Measurements from ENCODE around the gene INHBB. TPM values are rescaled to one million over a fixed set of nuclear protein-coding genes. Genes with fewer than 3 reads are reported as not detected.

INHBB gene
- polyA plus RNA-seq, 2 of the 4 experiments (the other 2 are of a cell fraction): 7.2 to 25.3 TPM

DNA sequence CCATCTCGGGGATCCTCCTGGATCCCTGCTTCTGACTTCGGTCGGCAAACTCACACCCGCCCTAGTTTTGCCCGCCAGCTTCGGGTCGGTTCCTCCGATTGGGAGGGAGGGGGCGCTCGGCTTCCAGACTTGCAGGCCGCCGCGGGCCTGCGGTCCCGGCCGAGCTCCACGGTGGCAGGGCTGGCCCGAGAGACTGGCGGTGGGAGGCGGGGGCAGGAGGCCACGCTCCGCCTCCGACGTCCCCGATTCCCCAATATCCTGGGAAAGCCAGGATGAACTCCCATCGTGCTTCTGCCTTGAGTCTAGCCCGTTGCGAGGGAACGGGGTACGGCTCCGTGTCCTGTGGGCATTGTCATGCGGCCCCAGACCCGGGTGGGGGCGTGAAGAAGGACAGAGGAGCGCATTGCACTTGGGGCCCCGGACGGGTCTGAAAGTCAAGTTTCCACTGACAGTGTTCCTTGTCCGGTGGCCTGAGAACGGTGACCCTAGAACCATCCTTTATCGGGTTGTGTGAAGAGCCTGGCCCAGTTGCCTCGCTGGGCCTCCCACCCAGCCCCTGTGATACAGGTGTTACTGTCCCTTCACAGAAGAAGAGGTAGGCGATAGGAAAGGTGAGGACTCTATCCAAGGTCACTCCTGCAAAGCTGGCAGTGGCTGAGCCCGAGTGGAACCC lies 2.4 kb upstream of the INHBB start:
- TF ChIP-seq, protein P1, sequence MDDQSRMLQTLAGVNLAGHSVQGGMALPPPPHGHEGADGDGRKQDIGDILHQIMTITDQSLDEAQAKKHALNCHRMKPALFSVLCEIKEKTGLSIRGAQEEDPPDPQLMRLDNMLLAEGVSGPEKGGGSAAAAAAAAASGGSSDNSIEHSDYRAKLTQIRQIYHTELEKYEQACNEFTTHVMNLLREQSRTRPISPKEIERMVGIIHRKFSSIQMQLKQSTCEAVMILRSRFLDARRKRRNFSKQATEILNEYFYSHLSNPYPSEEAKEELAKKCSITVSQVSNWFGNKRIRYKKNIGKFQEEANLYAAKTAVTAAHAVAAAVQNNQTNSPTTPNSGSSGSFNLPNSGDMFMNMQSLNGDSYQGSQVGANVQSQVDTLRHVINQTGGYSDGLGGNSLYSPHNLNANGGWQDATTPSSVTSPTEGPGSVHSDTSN (IDR thresholded peaks at IDR 0.05): no peak
- TF ChIP-seq, protein P2, sequence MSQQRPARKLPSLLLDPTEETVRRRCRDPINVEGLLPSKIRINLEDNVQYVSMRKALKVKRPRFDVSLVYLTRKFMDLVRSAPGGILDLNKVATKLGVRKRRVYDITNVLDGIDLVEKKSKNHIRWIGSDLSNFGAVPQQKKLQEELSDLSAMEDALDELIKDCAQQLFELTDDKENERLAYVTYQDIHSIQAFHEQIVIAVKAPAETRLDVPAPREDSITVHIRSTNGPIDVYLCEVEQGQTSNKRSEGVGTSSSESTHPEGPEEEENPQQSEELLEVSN (IDR thresholded peaks at IDR 0.05; ENCODE audit: borderline replicate concordance, low read depth): peak; percentile 48; the same call in 1 of the 2 replicates
- TF ChIP-seq ZC3H11A (IDR thresholded peaks at IDR 0.05): no peak
- TF ChIP-seq SMC3 (IDR thresholded peaks at IDR 0.05): peak; percentile 99
- no peak for TF ChIP-seq SREBF2 (IDR thresholded peaks at IDR 0.05)
- TF ChIP-seq, protein P3, sequence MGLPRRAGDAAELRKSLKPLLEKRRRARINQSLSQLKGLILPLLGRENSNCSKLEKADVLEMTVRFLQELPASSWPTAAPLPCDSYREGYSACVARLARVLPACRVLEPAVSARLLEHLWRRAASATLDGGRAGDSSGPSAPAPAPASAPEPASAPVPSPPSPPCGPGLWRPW (IDR thresholded peaks at IDR 0.05): no peak
- 0 out of 2 replicates have a peak, but pooled peaks have one; percentile 30 for TF ChIP-seq MAZ (IDR thresholded peaks at IDR 0.05; ENCODE audit: borderline replicate concordance, low read depth, low read length)
- TF ChIP-seq, protein P4, sequence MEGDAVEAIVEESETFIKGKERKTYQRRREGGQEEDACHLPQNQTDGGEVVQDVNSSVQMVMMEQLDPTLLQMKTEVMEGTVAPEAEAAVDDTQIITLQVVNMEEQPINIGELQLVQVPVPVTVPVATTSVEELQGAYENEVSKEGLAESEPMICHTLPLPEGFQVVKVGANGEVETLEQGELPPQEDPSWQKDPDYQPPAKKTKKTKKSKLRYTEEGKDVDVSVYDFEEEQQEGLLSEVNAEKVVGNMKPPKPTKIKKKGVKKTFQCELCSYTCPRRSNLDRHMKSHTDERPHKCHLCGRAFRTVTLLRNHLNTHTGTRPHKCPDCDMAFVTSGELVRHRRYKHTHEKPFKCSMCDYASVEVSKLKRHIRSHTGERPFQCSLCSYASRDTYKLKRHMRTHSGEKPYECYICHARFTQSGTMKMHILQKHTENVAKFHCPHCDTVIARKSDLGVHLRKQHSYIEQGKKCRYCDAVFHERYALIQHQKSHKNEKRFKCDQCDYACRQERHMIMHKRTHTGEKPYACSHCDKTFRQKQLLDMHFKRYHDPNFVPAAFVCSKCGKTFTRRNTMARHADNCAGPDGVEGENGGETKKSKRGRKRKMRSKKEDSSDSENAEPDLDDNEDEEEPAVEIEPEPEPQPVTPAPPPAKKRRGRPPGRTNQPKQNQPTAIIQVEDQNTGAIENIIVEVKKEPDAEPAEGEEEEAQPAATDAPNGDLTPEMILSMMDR (IDR thresholded peaks at IDR 0.05): peak; percentile 91
- no peak for TF ChIP-seq ZSCAN20 (CRISPR knock-in tag; IDR thresholded peaks at IDR 0.05)
- no peak for TF ChIP-seq HOXB13 (CRISPR knock-in tag; IDR thresholded peaks at IDR 0.05; ENCODE audit: low read depth)
- no peak for TF ChIP-seq JUNB (IDR thresholded peaks at IDR 0.05)
- TF ChIP-seq, protein P5, sequence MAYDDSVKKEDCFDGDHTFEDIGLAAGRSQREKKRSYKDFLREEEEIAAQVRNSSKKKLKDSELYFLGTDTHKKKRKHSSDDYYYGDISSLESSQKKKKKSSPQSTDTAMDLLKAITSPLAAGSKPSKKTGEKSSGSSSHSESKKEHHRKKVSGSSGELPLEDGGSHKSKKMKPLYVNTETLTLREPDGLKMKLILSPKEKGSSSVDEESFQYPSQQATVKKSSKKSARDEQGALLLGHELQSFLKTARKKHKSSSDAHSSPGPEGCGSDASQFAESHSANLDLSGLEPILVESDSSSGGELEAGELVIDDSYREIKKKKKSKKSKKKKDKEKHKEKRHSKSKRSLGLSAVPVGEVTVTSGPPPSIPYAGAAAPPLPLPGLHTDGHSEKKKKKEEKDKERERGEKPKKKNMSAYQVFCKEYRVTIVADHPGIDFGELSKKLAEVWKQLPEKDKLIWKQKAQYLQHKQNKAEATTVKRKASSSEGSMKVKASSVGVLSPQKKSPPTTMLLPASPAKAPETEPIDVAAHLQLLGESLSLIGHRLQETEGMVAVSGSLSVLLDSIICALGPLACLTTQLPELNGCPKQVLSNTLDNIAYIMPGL (CRISPR knock-in tag; IDR thresholded peaks at IDR 0.05; ENCODE audit: borderline replicate concordance): no peak
- TF ChIP-seq, protein P6, sequence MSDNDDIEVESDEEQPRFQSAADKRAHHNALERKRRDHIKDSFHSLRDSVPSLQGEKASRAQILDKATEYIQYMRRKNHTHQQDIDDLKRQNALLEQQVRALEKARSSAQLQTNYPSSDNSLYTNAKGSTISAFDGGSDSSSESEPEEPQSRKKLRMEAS (IDR thresholded peaks at IDR 0.05): peak; percentile 69
- no peak for TF ChIP-seq ZNF302 (CRISPR knock-in tag; IDR thresholded peaks at IDR 0.05)
- TF ChIP-seq, protein P7, sequence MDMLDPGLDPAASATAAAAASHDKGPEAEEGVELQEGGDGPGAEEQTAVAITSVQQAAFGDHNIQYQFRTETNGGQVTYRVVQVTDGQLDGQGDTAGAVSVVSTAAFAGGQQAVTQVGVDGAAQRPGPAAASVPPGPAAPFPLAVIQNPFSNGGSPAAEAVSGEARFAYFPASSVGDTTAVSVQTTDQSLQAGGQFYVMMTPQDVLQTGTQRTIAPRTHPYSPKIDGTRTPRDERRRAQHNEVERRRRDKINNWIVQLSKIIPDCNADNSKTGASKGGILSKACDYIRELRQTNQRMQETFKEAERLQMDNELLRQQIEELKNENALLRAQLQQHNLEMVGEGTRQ (IDR thresholded peaks at IDR 0.05): no peak
- no peak for TF ChIP-seq PHF8 (IDR thresholded peaks at IDR 0.05; ENCODE audit: borderline replicate concordance, low read depth)
- TF ChIP-seq RARB (CRISPR knock-in tag; IDR thresholded peaks at IDR 0.05): no peak
- TF ChIP-seq, protein P8, sequence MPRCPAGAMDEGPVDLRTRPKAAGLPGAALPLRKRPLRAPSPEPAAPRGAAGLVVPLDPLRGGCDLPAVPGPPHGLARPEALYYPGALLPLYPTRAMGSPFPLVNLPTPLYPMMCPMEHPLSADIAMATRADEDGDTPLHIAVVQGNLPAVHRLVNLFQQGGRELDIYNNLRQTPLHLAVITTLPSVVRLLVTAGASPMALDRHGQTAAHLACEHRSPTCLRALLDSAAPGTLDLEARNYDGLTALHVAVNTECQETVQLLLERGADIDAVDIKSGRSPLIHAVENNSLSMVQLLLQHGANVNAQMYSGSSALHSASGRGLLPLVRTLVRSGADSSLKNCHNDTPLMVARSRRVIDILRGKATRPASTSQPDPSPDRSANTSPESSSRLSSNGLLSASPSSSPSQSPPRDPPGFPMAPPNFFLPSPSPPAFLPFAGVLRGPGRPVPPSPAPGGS (IDR thresholded peaks at IDR 0.05): 0 out of 3 replicates have a peak, but pooled peaks have one; percentile 28
- TF ChIP-seq FOSB (CRISPR knock-in tag; IDR thresholded peaks at IDR 0.05): no peak
- no peak for TF ChIP-seq CHD4 (IDR thresholded peaks at IDR 0.05; ENCODE audit: borderline replicate concordance)
- no peak for TF ChIP-seq HOXA7 (CRISPR knock-in tag; IDR thresholded peaks at IDR 0.05)
- no peak for TF ChIP-seq HOXB5 (CRISPR knock-in tag; IDR thresholded peaks at IDR 0.05)
- TF ChIP-seq CBX2 (IDR thresholded peaks at IDR 0.05; ENCODE audit: borderline replicate concordance, low read depth): no peak
- no peak for TF ChIP-seq EHMT2 (IDR thresholded peaks at IDR 0.05; ENCODE audit: low read depth)
- peak; percentile 96 to 99 for TF ChIP-seq RAD21 (conservative IDR thresholded peaks at IDR 0.05 in 1 of 2, IDR thresholded peaks at IDR 0.05 in 1 of 2)
- FAIRE-seq (no peak), DNase-seq (ENCODE audit: low read depth in 1 of 2, low spot score in 1 of 2) (peak; percentile 80 to 91), ATAC-seq (peak; percentile 66 to 89)
- ChIA-PET CTCF (interaction anchor here (0.6 to 6.4 kb wide), 72 partner anchors 9 to 739 kb away, joined by 3 to 182 read pairs (median 5); no protein-coding TSS in a partner anchor), POLR2A (interaction anchor here (0.8 to 1.1 kb wide), 2 partner anchors 121 to 209 kb away, joined by 3 to 4 read pairs; partner anchors contain the start of gene TMEM185B)
- peak overlapping the region; percentile 94 for H3K4me2 ChIP-seq
- WGBS (ENCODE audit: missing lambda C conversion rate): 14% methylated on average over 16 of the region's 43 CpGs
- H3K27ac ChIP-seq: peak overlapping the region; percentile 83 to 93
- H3K4me3 ChIP-seq: peak overlapping the region; percentile 85
- peaks cover 27% of the 10 kb centered on the region for H3K4me1 ChIP-seq
- no peaks in the 10 kb centered on the region for H3K9me3 ChIP-seq
